ENCODE measurements around the gene TACC2. TPM values are rescaled to one million over a fixed set of nuclear protein-coding genes. Genes with fewer than 3 reads are reported as not detected.

TACC2 gene
- total RNA-seq: 13.4 and 36.7 TPM in 2 replicates

DNA sequence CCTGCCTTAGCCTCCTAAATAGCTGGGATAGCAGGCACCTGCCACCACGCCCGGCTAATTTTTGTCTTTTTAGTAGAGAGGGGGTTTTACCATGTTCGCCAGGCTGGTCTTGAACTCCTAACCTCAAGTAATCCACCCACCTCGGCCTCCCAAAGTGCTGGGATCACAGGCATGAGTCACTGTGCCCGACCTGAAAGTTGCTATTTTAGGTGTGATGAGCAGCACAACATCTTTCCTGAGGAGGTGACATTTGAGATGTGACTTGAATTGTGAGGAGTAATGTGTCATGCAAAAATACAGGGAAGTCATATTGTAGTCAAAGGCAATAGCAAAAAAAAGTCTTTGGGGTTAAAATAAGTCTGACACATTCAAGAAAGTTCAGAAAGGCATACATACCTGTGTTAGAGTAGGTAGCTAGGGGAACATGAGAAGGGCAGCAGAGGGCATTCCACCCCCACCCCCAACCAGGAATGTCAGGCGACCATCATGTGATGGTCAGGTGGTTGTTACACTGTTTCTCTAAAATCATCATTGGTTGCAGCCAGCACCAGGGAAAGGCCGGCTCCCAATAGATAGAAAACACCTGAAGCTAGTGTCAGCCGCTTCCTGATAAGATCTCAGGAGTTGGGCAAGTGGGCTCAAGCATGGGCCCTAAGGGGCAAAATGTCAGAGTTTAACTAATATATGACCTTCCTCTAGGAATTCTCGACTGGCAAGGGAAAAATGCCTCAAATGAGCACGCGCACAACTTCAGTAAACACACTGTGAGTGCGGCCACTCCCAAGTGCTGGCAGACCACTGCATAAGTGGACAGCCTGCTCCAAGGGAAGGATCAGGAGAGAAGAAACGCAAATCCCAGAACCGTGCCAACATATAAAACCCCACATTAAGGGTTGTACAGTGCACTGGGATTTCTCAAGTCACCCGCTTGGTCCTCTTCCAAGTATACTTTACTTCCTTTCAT, at the start of gene TACC2:
TSS of gene TACC2 (plus strand) at position 803 of the 964 bp plus-strand sequence. CDS start 32,819 bp downstream, outside the sequence.
- Histone ChIP-seq H3K4me3 (ENCODE audit: low read depth, low read length) (no peak within 1 kb of the TSS), H3K27me3 (ENCODE audit: control insufficient read depth, insufficient read depth, low read length) (no peaks in the 10 kb centered on the region), H3K36me3 (ENCODE audit: control insufficient read depth, insufficient read depth, low read length) (no peaks in the 10 kb centered on the region)
- TF ChIP-seq CTCF (IDR thresholded peaks at IDR 0.05; ENCODE audit: insufficient read depth, low read length, severe bottlenecking): no peak
- FAIRE-seq: peak; percentile 68
- DNase-seq (ENCODE audit: low read depth): no peak

- H3K27me3 ChIP-seq (ENCODE audit: control insufficient read depth, insufficient read depth, low read length): no peaks in the 10 kb centered on the region
- DNase-seq (ENCODE audit: low read depth): no peak
- no peaks in the 10 kb centered on the region for H3K36me3 ChIP-seq (ENCODE audit: control insufficient read depth, insufficient read depth, low read length)
- no peak overlapping the region for H3K4me3 ChIP-seq (ENCODE audit: low read depth, low read length)
- TF ChIP-seq CTCF (IDR thresholded peaks at IDR 0.05; ENCODE audit: insufficient read depth, low read length, severe bottlenecking): no peak
- FAIRE-seq: no peak
Measured at GRCh38 chr10:121941532-121941931, 47.4 kb upstream of the TACC2 start.

DNA sequence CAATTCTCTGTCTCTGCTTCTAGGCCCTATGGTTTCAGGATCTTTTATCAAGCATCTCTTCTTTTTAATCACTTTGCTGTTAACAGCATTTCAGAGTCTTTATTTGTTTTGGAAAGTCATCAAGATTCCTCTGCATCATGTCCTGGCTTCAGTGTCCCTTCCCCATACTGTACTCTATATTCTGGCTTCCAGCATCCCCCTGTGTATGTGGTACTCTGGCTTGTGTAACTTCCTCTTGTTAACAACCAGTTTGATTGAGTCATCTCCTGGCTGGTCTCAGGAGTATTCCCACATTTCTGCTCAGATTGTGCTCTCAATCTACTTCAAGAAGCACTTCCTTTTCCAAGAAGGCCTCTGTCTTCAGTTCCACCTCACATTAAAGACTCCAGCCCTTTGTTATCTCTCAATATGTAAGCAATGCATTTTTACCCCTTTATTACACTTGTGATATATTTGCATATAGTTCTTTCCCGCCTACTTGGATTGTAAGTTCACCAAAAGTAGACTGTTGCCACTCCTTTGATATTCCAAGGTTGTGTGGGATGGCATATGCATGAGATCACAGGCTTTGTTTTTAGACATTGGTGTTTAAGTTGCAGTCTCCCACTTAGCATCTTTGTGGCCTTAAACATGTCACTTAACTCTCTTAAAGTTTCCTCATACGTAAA, 46.1 kb upstream of the TACC2 start:
- no peak overlapping the region for H3K4me3 ChIP-seq (ENCODE audit: low read depth, low read length)
- H3K36me3 ChIP-seq (ENCODE audit: control insufficient read depth, insufficient read depth, low read length): no peaks in the 10 kb centered on the region
- TF ChIP-seq CTCF (IDR thresholded peaks at IDR 0.05; ENCODE audit: insufficient read depth, low read length, severe bottlenecking): no peak
- DNase-seq (ENCODE audit: low read depth) (peak; percentile 77), FAIRE-seq (no peak)
- no peaks in the 10 kb centered on the region for H3K27me3 ChIP-seq (ENCODE audit: control insufficient read depth, insufficient read depth, low read length)

- no peak overlapping the region for H3K4me3 ChIP-seq (ENCODE audit: low read depth, low read length)
- H3K27me3 ChIP-seq (ENCODE audit: control insufficient read depth, insufficient read depth, low read length): no peaks in the 10 kb centered on the region
- DNase-seq (ENCODE audit: low read depth) (peak; percentile 61), FAIRE-seq (peak; percentile 73)
- H3K36me3 ChIP-seq (ENCODE audit: control insufficient read depth, insufficient read depth, low read length): no peaks in the 10 kb centered on the region
- no peak for TF ChIP-seq CTCF (IDR thresholded peaks at IDR 0.05; ENCODE audit: insufficient read depth, low read length, severe bottlenecking)
Measured at GRCh38 chr10:121947343-121948330, 41.3 kb upstream of the TACC2 start.

GRCh38 chr10:121949049-121949448, 39.9 kb upstream of the TACC2 start:
- FAIRE-seq (no peak), DNase-seq (ENCODE audit: low read depth) (no peak)
- no peak overlapping the region for H3K4me3 ChIP-seq (ENCODE audit: low read depth, low read length)
- H3K27me3 ChIP-seq (ENCODE audit: control insufficient read depth, insufficient read depth, low read length): no peaks in the 10 kb centered on the region
- no peaks in the 10 kb centered on the region for H3K36me3 ChIP-seq (ENCODE audit: control insufficient read depth, insufficient read depth, low read length)
- TF ChIP-seq CTCF (IDR thresholded peaks at IDR 0.05; ENCODE audit: insufficient read depth, low read length, severe bottlenecking): no peak
